Epithelial cell of prostate (primary cell): Measurements from ENCODE around the gene CENPB.
"Not testable (repeated sequence)": the region's sequence is repeated elsewhere in the genome, so short reads cannot be mapped to it uniquely, and the experiment has no call there.

Experiments used
- DNase-seq: peaks from one replicate; pipeline ENCODE4 v3.0.0-alpha.2; 2011; ENCODE audit warnings: low read depth, low spot score
- H3K27ac ChIP-seq: fragments of 450-650 bp; 2 replicates; pipeline ENCODE4 v1.5.1; 2017; ENCODE audit warnings: mild to moderate bottlenecking

The CENPB gene

DNA sequence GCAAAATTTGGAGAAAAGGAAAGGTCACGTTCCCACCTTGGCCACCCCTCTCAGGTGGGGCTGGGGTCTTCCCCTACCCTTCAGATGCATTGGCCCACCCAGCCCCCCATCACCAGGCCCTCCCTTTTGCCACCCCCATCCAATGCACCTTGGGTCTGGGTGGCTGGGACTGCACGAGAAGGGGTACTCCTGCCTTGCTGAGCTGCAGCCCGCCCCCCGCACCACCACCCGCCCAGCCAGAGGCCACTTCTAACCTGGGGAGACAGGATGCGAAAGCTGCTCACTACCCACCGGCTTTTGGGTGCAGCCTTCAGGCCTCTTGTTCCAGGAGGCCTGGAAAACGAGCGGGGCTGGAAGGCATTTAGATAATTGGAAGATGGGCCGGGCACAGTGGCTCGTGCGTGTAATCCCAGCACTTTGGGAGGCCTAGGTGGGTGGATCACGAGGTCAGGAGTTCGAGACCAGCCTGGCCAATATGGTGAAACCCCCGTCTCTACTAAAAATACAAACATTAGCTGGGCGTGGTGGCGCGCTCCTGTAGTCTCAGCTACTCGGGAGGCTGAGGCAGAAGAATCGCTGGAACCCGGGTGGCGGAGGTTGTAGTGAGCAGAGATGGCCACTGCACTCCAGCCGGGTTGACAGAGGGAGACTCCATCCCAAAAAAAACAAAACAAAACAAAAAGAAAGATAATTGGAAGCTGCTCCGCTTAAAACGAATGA lies 8.3 kb upstream of the CENPB start:
- no peak overlapping the region for H3K27ac ChIP-seq
- DNase-seq = no peak

DNA sequence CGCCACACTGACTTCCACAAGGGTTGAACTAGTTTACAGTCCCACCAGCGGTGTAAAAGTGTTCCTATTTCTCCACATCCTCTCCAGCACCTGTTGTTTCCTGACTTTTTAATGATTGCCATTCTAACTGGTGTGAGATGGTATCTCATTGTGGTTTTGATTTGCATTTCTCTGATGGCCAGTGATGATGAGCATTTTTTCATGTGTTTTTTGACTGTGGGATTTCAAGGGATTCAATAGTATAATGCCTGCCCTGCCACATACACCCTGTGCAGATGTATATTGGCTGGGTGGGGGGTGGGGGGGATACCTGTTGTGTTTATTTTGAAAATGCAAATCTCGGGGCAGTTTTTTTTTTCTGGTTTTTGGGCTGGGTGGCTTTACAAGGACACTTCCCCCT lies 7.6 kb upstream of the CENPB start:
- not testable (repeated sequence) for H3K27ac ChIP-seq, DNase-seq

DNA sequence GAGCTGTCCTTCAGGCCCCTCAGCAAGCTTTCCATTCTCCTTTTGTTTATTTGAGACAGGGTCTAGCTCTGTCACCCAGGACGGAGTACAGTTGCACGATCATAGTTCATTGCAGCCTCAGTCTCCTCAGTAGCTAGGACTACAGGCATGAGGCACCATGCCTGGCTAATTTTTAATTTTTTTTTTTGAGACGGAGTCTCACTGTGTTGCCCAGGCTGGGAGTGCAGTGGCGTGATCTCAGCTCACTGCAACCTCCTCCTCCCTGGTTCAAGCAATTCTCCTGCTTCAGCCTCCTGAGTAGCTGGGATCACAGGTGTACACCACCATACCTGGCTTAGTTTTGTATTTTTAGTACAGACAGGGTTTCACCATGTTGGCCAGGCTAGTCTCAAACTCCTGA lies 2.7 kb upstream of the CENPB start:
- DNase-seq, H3K27ac ChIP-seq: not testable (repeated sequence)

GRCh38 chr20:3788685-3789155 lies 2.2 kb upstream of the CENPB start:
- DNase-seq = no peak
- H3K27ac ChIP-seq = no peak overlapping the region

GRCh38 chr20:3787324-3788014 lies 929 bp upstream of the CENPB start:
- DNase-seq = no peak
- H3K27ac ChIP-seq = no peak overlapping the region

GRCh38 chr20:3786126-3786484 lies 435 bp downstream of the CENPB start:
- DNase-seq = no peak
- peak overlapping the region; percentile 43 for H3K27ac ChIP-seq

GRCh38 chr20:3785240-3786125 lies 1.1 kb downstream of the CENPB start:
- peak overlapping the region; percentile 43 for H3K27ac ChIP-seq

GRCh38 chr20:3784863-3785239 lies 1.7 kb downstream of the CENPB start:
- no peak overlapping the region for H3K27ac ChIP-seq
- DNase-seq = no peak

More at GRCh38 chr20:3785240-3786125, 1.1 kb downstream of the CENPB start:
- no peak for DNase-seq

- no peak for DNase-seq
Measured at GRCh38 chr20:3784216-3784853, 2.2 kb downstream of the CENPB start.

DNA sequence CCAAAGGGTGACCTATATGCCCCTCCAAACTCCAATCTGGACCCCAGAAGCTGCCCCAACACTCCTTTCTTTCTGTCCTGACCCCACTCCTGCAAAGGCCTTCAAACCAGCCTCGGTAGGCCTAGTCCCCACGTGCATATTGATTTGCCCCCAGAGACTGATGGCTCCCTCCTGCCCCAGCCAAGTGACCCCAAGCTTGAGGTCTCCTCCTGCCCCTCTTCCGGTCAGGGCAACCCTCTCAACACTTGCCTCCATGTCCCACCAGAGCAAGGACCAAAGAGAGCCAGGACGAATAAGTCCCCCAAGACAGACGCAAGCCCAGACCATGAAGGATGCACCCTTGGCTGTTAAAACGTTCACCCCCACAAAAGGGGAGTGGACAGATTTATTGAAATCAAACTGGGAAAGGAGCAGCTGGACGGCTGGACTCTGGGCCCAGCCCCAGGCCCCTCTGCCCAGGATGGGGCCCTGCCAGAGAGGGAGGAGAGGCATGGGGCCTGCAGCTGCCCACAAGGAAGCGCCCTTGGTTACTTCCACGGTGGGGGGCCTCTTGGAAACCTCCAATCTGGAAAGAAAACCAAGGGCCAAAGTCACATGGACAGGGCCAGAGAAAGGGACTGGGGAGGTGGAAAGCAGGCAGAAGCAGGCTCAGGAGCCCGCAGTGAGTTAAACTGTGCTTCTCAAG lies 2.9 kb downstream of the CENPB start:
- H3K27ac ChIP-seq = no peak overlapping the region

More at GRCh38 chr20:3784216-3784853, 2.2 kb downstream of the CENPB start:
- H3K27ac ChIP-seq = no peak overlapping the region

GRCh38 chr20:3783068-3783489 lies 3.5 kb downstream of the CENPB start:
- no peak overlapping the region for H3K27ac ChIP-seq
- DNase-seq = no peak

More for the DNA sequence above, 2.9 kb downstream of the CENPB start:
- DNase-seq = no peak

DNA sequence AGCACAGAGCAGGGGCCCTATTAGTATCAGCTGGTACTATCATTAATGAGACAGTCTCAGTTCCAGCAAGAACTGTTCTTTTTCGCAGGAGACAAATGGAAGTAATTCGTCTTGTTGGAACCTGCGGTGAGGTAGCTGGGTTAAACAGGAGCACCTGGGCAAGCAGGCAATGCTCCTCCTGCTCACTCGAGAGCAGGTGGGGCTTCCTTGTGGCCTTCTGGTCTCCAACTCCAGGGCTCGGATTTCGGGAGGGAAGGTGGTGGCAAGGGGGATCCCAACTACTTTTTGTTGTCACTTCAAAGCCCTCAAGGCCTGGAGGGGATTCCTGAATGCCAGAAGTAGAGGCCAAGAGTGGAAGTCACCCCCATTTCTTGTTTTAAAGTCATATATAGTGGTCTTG lies 3.9 kb downstream of the CENPB start:
- no peak overlapping the region for H3K27ac ChIP-seq
- DNase-seq = no peak

GRCh38 chr20:3781153-3781910 lies 5.2 kb downstream of the CENPB start, which contains the start of gene SPEF1:
Gene SPEF1, minus strand, starts transcription at chr20:3781448. Its CDS starts 161 bp downstream, at chr20:3781287.
- H3K27ac ChIP-seq = no peak within 1 kb of the TSS
- no peak for DNase-seq

DNA sequence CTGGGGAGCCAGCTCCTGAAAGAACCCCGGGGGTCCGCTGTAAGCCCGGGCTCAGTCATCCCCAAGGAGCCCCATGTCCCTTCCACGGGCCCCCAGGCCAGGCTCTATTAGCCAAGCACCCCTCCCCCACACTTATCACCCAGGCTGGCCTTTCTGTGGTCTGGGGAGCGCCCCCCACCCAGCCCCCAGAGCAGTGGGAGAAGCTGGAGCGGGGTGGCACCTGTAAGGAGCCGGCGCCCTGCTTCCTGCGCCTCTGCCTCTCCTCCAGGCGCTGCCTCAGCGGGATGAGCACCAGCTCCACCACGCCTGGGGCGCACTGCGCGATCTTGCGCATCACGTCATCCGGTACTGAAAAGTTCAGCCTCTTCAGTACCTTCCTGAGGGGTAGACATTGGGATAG lies 7.6 kb downstream of the CENPB start:
- no peak overlapping the region for H3K27ac ChIP-seq
- no peak for DNase-seq

DNA sequence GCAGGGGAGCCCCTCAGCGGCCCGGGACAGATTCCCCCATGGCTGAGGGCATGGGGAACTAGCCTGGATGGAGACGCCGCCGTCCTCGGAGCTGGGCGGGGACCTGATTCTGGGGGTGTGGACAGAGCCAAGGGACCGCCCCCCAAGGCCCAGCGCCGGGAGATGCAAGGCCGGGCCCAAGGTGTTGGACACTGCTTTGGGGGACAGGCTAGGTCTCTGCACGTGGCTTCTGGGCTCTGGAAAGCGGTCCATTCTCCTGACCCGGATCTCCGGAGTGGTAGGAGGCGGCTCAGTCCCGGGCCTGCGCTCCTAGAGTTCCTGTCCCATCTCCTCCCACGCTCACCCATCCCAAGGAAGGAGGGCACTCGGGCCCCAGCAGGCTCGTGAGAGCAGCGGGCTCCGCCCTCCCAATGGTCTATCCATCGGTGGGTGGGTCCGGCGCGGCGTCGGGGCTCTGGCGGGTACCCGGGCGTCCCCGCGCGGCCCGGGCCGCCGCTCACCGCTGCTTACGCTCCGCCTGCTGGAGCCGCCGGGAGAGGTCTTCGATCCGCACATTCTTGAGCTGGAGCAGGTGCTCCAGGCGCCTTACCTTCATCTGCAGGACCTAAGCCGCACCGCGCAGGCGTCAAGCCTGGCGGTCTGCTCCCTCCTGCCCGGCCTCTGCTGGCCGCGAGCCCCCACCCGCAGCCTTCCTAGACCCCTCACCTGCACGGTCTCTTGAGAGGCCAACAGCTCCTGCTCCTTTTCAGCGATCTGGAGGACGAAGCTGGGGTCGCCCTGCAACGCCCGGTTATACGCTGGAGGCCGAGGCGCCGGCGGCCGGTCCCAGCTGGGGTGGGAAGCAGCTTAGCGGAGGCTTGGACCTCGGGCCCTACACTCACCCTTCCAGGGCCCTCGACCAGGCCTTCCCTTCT lies 8.6 kb downstream of the CENPB start:
- H3K27ac ChIP-seq = no peak overlapping the region
- no peak for DNase-seq

GRCh38 chr20:3777381-3777715 lies 9.2 kb downstream of the CENPB start:
- no peak for DNase-seq
- H3K27ac ChIP-seq = no peak overlapping the region

- no peak overlapping the region for H3K27ac ChIP-seq
- DNase-seq = no peak
Measured at GRCh38 chr20:3775457-3776108, 11.0 kb downstream of the CENPB start.
